Measurements from ENCODE around the gene WASF3.
A peak's percentile ranks its signal among the peaks of the same experiment; 100 is the strongest.

Gene WASF3

DNA sequence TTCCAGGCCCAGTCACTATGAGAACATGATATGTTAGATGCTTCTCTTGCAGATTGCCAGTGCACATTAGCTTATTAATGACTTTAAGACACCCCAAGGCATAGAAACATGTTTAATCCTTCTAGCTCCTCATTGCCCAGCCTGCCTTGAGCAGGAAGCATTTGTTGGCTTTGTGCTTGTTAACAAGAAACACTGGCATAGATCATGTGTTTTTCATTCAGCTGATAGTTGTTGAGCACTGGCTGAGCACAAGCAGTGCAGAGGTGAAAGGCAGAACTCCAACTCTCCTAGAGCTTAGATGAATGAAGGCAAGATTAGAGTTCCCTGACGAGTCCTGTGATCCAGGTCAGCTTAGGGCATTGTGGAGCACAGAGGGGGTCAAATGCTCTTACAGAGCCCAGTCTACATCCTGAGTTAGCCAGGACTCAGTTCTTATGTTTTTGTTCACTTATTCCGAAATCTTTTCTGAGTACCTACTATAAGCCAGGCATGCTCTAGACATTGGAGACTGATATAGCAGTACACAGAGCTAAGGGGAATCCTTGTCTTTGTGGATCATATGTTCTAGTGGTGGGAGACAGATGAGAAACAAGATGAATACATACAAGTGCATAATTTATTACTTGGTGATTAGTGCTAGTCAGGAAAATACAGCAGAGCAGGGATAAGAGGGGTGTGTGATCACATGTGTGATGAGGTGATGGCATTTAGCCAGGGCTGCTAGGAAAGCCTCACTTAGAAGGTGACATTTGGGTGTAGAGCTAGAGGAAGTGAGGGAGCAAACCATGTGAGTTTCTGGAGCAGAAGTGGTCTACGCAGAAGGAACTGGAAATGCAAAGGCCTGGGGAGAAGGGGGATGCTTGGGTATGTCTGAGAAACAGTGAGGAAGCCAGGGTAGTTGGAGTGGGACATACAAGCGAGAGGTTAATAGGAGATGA, 101.2 kb downstream of the WASF3 start:
- TF ChIP-seq, protein P1, sequence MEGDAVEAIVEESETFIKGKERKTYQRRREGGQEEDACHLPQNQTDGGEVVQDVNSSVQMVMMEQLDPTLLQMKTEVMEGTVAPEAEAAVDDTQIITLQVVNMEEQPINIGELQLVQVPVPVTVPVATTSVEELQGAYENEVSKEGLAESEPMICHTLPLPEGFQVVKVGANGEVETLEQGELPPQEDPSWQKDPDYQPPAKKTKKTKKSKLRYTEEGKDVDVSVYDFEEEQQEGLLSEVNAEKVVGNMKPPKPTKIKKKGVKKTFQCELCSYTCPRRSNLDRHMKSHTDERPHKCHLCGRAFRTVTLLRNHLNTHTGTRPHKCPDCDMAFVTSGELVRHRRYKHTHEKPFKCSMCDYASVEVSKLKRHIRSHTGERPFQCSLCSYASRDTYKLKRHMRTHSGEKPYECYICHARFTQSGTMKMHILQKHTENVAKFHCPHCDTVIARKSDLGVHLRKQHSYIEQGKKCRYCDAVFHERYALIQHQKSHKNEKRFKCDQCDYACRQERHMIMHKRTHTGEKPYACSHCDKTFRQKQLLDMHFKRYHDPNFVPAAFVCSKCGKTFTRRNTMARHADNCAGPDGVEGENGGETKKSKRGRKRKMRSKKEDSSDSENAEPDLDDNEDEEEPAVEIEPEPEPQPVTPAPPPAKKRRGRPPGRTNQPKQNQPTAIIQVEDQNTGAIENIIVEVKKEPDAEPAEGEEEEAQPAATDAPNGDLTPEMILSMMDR (IDR thresholded peaks at IDR 0.05; ENCODE audit: unreplicated experiment in 3 of 3), result no peak
- Mint-ChIP-seq H3K4me1 (peaks cover 15% of the 10 kb centered on the region), H3K4me3 (no peak overlapping the region), H3K27me3 (ENCODE audit: low read depth) (no peaks in the 10 kb centered on the region), H3K27ac (no peak overlapping the region), H3K9me3 (no peaks in the 10 kb centered on the region), H3K36me3 (ENCODE audit: low read depth) (no peaks in the 10 kb centered on the region)

DNA sequence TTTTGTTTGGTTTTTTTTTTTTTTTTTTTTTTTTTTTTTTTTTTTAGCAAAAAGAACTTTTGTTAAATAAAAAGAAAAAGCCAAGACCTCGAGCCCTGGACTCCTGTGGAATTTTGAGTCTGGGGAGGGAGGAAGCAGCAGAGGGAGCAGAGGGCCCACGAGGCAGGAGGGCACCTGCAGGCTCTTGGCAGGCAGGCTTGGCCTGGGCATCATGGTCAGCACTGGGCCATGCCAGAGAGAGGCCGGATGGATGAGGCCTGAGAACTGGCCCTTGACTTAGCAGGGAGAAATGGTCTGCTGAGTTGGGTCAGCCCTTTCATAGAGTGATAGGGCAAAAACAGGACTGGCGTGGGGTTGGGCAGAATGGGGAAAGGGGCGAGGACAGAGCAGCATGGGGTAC, 102.7 kb downstream of the WASF3 start:
- TF ChIP-seq, protein P1 (IDR thresholded peaks at IDR 0.05; ENCODE audit: unreplicated experiment in 3 of 3), result no peak
- no peaks in the 10 kb centered on the region for H3K9me3 Mint-ChIP-seq

DNA sequence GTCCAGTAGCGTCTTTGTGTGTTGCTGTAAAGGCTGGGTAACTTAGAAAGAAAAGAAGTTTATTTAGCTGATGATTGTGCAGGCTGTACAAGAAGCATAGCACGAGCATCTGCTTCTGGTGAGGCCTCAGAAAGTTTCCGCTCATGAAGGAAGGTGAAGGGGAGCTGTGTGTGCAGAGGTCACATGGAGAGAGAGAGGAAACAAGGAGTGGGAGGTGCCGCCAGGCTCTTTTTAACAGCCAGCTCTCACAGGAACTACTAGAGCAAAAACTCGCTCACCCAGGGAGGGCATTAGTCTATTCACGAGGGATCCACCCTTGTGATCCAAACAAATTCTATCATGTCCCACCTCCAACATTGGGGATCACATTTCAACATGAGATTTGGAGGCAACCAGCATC, 103.3 kb downstream of the WASF3 start:
- TF ChIP-seq, protein P1 (IDR thresholded peaks at IDR 0.05; ENCODE audit: unreplicated experiment in 3 of 3), result no peak
- Mint-ChIP-seq H3K27me3 (ENCODE audit: low read depth) (no peaks in the 10 kb centered on the region), H3K27ac (no peak overlapping the region), H3K9me3 (no peaks in the 10 kb centered on the region), H3K4me1 (peaks cover 21% of the 10 kb centered on the region), H3K4me3 (no peak overlapping the region), H3K36me3 (ENCODE audit: low read depth) (peaks cover 3% of the 10 kb centered on the region)

More for the DNA sequence above, 102.7 kb downstream of the WASF3 start:
- Mint-ChIP-seq H3K4me1 (peaks cover 21% of the 10 kb centered on the region), H3K27ac (no peak overlapping the region), H3K27me3 (ENCODE audit: low read depth) (no peaks in the 10 kb centered on the region), H3K4me3 (no peak overlapping the region), H3K36me3 (ENCODE audit: low read depth) (peaks cover 3% of the 10 kb centered on the region)

DNA sequence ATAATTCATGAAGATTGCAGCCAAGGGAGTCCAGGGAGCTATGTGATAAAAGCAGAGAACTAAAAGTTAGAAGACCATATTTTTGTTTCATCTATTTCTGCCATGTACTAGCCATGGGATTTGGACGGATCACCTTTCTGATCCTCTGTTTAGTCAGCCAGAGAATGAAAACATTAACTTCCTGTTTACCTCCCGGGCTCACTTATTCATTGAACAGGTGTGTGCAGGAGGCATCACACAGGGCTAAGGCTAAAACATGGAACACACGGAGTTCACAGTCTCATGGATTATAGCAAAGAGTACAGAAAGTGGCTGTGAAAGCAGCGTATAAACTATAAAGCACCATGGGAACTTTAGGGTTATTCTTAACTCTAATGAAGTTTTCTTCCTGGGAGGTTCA, 106.3 kb downstream of the WASF3 start:
- H3K4me3 Mint-ChIP-seq, result no peak overlapping the region
- no peaks in the 10 kb centered on the region for H3K27me3 Mint-ChIP-seq (ENCODE audit: low read depth)
- peaks cover 20% of the 10 kb centered on the region for H3K36me3 Mint-ChIP-seq (ENCODE audit: low read depth)
- peaks cover 21% of the 10 kb centered on the region for H3K4me1 Mint-ChIP-seq
- TF ChIP-seq, protein P1 (IDR thresholded peaks at IDR 0.05; ENCODE audit: unreplicated experiment in 3 of 3), result no peak
- H3K27ac Mint-ChIP-seq, result peak overlapping the region; percentile 5 to 58 (median 9)
- no peaks in the 10 kb centered on the region for H3K9me3 Mint-ChIP-seq

DNA sequence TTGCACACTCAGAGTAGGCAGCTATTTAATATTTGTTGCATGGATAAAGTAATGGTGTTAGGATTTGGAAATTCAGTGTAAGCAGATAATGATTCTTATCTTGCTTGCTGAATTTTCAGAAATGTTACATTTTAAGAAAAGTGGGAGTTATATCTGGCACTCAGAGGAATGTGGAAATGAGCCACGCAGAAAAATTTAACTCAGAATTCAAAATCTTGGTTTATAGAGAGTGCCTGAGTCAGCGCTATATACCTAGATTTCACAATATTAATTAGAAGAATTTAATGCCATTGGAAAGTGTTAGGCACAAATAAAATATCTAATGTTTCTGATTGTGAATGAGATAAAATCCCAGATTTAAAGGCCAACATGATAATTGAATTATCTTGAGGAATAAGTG, 106.8 kb downstream of the WASF3 start:
- Mint-ChIP-seq H3K36me3 (ENCODE audit: low read depth) (peaks cover 20% of the 10 kb centered on the region), H3K4me1 (peaks cover 21% of the 10 kb centered on the region), H3K27ac (peak overlapping the region; percentile 5 to 58 (median 9)), H3K9me3 (no peaks in the 10 kb centered on the region), H3K27me3 (ENCODE audit: low read depth) (no peaks in the 10 kb centered on the region), H3K4me3 (no peak overlapping the region)
- TF ChIP-seq, protein P1 (IDR thresholded peaks at IDR 0.05; ENCODE audit: unreplicated experiment in 3 of 3), result no peak

DNA sequence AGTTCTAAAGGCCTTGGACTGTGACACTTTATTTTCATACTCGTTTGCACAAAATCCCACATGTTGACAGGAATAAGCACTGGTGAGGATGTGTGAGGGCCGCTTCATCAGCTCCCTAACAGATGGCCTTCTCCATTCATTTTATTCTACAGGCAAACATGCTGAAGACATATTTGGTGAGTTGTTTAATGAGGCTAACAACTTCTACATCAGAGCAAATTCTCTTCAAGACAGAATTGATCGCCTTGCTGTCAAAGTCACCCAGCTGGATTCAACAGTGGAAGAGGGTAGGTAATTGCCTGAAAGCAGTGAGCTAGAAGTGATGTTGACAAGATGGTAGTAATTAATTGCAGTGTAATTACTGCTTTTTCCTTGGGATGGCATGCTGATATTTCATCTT, 107.4 kb downstream of the WASF3 start:
- Mint-ChIP-seq H3K9me3 (no peaks in the 10 kb centered on the region), H3K36me3 (ENCODE audit: low read depth) (peaks cover 24% of the 10 kb centered on the region), H3K27me3 (ENCODE audit: low read depth) (no peaks in the 10 kb centered on the region), H3K27ac (no peak overlapping the region), H3K4me3 (no peak overlapping the region), H3K4me1 (peaks cover 21% of the 10 kb centered on the region)
- TF ChIP-seq, protein P1 (IDR thresholded peaks at IDR 0.05; ENCODE audit: unreplicated experiment in 3 of 3), result no peak

Measured in nephron (organoid).